Caco-2 (cell line): ENCODE measurements around the gene PITRM1. TPM values are rescaled to one million over a fixed set of nuclear protein-coding genes. Genes with fewer than 3 reads are reported as not detected.

Source experiments
- BruUV-seq: library from RNA; stranded (reverse); fragments of 400-500 nt; replicated peaks from 2 replicates; lab custom pipeline; 2021; lab: Mats Ljungman, UMichigan
- CTCF ChIA-PET: fragments of 300-600 bp; sonication (Branson Sonifier 250); formaldehyde crosslinking; loops from one replicate; lab custom pipeline; 2022; ENCODE audit warnings: antibody characterized with exemption; lab: Charles Lee
- POLR2A ChIA-PET: fragments of 300-600 bp; sonication (Branson Sonifier 250); formaldehyde crosslinking; loops from one replicate; lab custom pipeline; 2022; ENCODE audit warnings: antibody characterized with exemption; lab: Charles Lee
- DNase-seq, 2 experiments: peaks; one replicate each; pipeline versions ENCODE4 v3.0.0 to v3.0.0-alpha.2; 2020 to 2022
- H3K27me3 ChIP-seq: replicated peaks from 2 replicates; pipeline ENCODE4 v1.6.0; 2011; ENCODE audit warnings: low read length; ENCODE audit not compliant: control insufficient read depth, insufficient read depth
- H3K36me3 ChIP-seq: 2 replicates; pipeline ENCODE4 v1.5.1; 2011; ENCODE audit warnings: low read length; ENCODE audit not compliant: control insufficient read depth, insufficient read depth
- H3K4me1 ChIP-seq: fragments of 250-450 bp; sonication (Bioruptor Pico); 2 replicates; pipeline ENCODE4 v1.5.1; 2020; ENCODE audit warnings: mild to moderate bottlenecking
- H3K4me3 ChIP-seq: 2 replicates; pipeline ENCODE4 v1.5.1; 2011; ENCODE audit warnings: low read depth, mild to moderate bottlenecking, control low read depth, low read length
- H3K9me3 ChIP-seq: fragments of 250-450 bp; sonication (Bioruptor Pico); 2 replicates; pipeline ENCODE4 v1.5.1; 2020; ENCODE audit warnings: mild to moderate bottlenecking, moderate library complexity
- H3K27ac Mint-ChIP-seq: one replicate; pipeline ENCODE4 v1.8.0; 2022; ENCODE audit warnings: mixed read lengths; ENCODE audit not compliant: unreplicated experiment
- H3K27me3 Mint-ChIP-seq: one replicate; pipeline ENCODE4 v1.8.0; 2022; ENCODE audit warnings: mixed read lengths; ENCODE audit not compliant: insufficient read depth, unreplicated experiment
- H3K36me3 Mint-ChIP-seq: one replicate; pipeline ENCODE4 v1.8.0; 2022; ENCODE audit warnings: mild to moderate bottlenecking, mixed read lengths; ENCODE audit not compliant: insufficient read depth, unreplicated experiment
- H3K4me1 Mint-ChIP-seq: one replicate; pipeline ENCODE4 v1.8.0; 2022; ENCODE audit warnings: low read depth, mixed read lengths; ENCODE audit not compliant: unreplicated experiment
- H3K4me3 Mint-ChIP-seq: one replicate; pipeline ENCODE4 v1.8.0; 2022; ENCODE audit warnings: mild to moderate bottlenecking, moderate library complexity, mixed read lengths; ENCODE audit not compliant: unreplicated experiment
- H3K9me3 Mint-ChIP-seq: one replicate; pipeline ENCODE4 v1.8.0; 2022; ENCODE audit warnings: mixed read lengths; ENCODE audit not compliant: unreplicated experiment
- CTCF ChIP-seq, 2 experiments: fragments of 200-600 bp in 1 of 2; IDR thresholded peaks; 1 replicate in 1 of 2; 2 replicates in 1 of 2; pipeline versions ENCODE4 v1.5.1 to v1.8.0; 2011 to 2022; ENCODE audit warnings: antibody characterized with exemption in 1 of 2, control low read depth in 1 of 2, inconsistent platforms in 1 of 2, low read depth in 1 of 2, low read length in 1 of 2, mild to moderate bottlenecking in 1 of 2, moderate library complexity in 1 of 2; ENCODE audit not compliant: insufficient read depth in 1 of 2, severe bottlenecking in 1 of 2, unreplicated experiment in 1 of 2
- intact Hi-C: fragments of 100-400 bp; cut with micrococcal nuclease; formaldehyde crosslinking; loops from one replicate; pipeline ENCODE4 v1.10.0; 2022; ENCODE audit not compliant: unreplicated experiment
- total RNA-seq: library from RNA; stranded (reverse); gene quantifications from 2 replicates; pipeline ENCODE4 v1.2.3, GENCODE V29; 2022

The PITRM1 gene
- total RNA-seq, 1 experiment from 2014 or later, result 80.5 TPM

DNA sequence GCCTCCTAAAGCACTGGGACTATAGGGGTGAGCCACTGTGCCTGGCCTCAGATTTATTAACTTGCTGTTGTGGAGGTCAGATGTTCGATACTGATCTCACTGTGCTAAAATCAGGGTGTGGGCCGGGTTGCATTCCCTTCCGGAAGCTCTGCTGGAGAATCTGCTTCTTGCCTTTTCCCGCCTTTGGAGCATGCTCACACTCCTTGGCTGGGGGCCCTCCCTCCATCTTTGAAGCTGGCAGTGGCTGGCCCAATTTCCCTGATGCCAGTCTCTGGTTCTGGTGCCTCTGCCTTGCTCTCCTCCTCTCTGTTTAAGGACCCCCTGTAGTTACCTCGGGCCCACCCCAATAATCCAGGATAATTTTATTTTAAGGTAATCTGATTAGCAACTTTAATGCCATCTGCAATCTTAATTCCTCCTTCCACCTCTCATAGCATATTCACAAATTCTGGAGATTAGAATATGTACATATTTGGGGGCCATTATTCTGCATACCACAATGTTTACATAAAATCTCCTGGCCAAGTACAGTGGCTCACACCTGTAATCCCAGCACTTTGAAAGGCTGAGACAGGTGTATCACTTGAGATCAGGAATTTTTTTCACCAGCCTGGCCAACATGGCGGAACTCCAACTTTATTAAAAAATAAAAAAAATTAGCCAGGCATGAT, 7.9 kb upstream of the PITRM1 start:
- peaks cover 34% of the 10 kb centered on the region for H3K27me3 Mint-ChIP-seq
- no peaks in the 10 kb centered on the region for H3K36me3 Mint-ChIP-seq
- Histone ChIP-seq H3K4me1 (no peaks in the 10 kb centered on the region), H3K27me3 (no peaks in the 10 kb centered on the region), H3K4me3 (no peak overlapping the region), H3K36me3 (no peaks in the 10 kb centered on the region), H3K9me3 (no peaks in the 10 kb centered on the region)
- no peak overlapping the region for H3K4me3 Mint-ChIP-seq
- no peaks in the 10 kb centered on the region for H3K9me3 Mint-ChIP-seq
- CTCF ChIA-PET, result no interaction called here
- no peaks in the 10 kb centered on the region for H3K4me1 Mint-ChIP-seq
- no peak overlapping the region for H3K27ac Mint-ChIP-seq
- TF ChIP-seq CTCF (IDR thresholded peaks at IDR 0.05; ENCODE audit: insufficient read depth in 1 of 2, low read depth in 1 of 2, low read length in 1 of 2, severe bottlenecking in 1 of 2, unreplicated experiment in 1 of 2), result no peak
- no TSS peak for BruUV-seq
- POLR2A ChIA-PET, result no interaction called here
- intact Hi-C loops, result no loop called here
- DNase-seq, result no peak

GRCh38 chr10:3179174-3179573, 6.6 kb upstream of the PITRM1 start:
- H3K4me1 ChIP-seq, result no peaks in the 10 kb centered on the region
- Mint-ChIP-seq H3K36me3 (no peaks in the 10 kb centered on the region), H3K27ac (no peak overlapping the region), H3K4me3 (no peak overlapping the region), H3K9me3 (no peaks in the 10 kb centered on the region), H3K27me3 (peaks cover 29% of the 10 kb centered on the region), H3K4me1 (peaks cover 2% of the 10 kb centered on the region)
- peak in 1 of 2 experiments; percentile 2 for DNase-seq
- H3K4me3 ChIP-seq, result no peak overlapping the region
- H3K27me3 ChIP-seq, result no peaks in the 10 kb centered on the region
- H3K9me3 ChIP-seq, result no peaks in the 10 kb centered on the region
- TF ChIP-seq CTCF (IDR thresholded peaks at IDR 0.05; ENCODE audit: insufficient read depth in 1 of 2, low read depth in 1 of 2, low read length in 1 of 2, severe bottlenecking in 1 of 2, unreplicated experiment in 1 of 2), result no peak
- POLR2A ChIA-PET, result no interaction called here
- no peaks in the 10 kb centered on the region for H3K36me3 ChIP-seq
- BruUV-seq, result no TSS peak
- intact Hi-C loops, result no loop called here
- CTCF ChIA-PET, result no interaction called here

- DNase-seq, result peak in 1 of 2 experiments; percentile 2
- BruUV-seq, result no TSS peak
- no peak overlapping the region for H3K4me3 ChIP-seq
- no peaks in the 10 kb centered on the region for H3K27me3 ChIP-seq
- TF ChIP-seq CTCF (IDR thresholded peaks at IDR 0.05; ENCODE audit: insufficient read depth in 1 of 2, low read depth in 1 of 2, low read length in 1 of 2, severe bottlenecking in 1 of 2, unreplicated experiment in 1 of 2), result no peak
- H3K4me1 Mint-ChIP-seq, result peaks cover 8% of the 10 kb centered on the region
- H3K4me3 Mint-ChIP-seq, result no peak overlapping the region
- H3K36me3 Mint-ChIP-seq, result peaks cover 6% of the 10 kb centered on the region
- H3K27ac Mint-ChIP-seq, result no peak overlapping the region
- H3K36me3 ChIP-seq, result no peaks in the 10 kb centered on the region
- H3K9me3 Mint-ChIP-seq, result no peaks in the 10 kb centered on the region
- peaks cover 5% of the 10 kb centered on the region; the same call in 1 of the 2 replicates for H3K4me1 ChIP-seq
- CTCF ChIA-PET, result no interaction called here
- H3K27me3 Mint-ChIP-seq, result peaks cover 26% of the 10 kb centered on the region
- H3K9me3 ChIP-seq, result no peaks in the 10 kb centered on the region
- intact Hi-C loops, result no loop called here
- POLR2A ChIA-PET, result no interaction called here
Observed at GRCh38 chr10:3178042-3178441, 5.5 kb upstream of the PITRM1 start.
